ENCODE measurements around the gene CTNND2. TPM values are rescaled to one million over a fixed set of nuclear protein-coding genes. Genes with fewer than 3 reads are reported as not detected.
"Not testable (repeated sequence)": the region's sequence is repeated elsewhere in the genome, so short reads cannot be mapped to it uniquely, and the experiment has no call there.

Gene CTNND2
- total RNA-seq, 2 experiments from 2014 or later = not detected

GRCh38 chr5:11617080-11617479, 287.2 kb downstream of the CTNND2 start:
- Mint-ChIP-seq H3K27me3 (no peaks in the 10 kb centered on the region), H3K36me3 (ENCODE audit: low read depth) (no peaks in the 10 kb centered on the region), H3K9me3 (no peaks in the 10 kb centered on the region), H3K4me1 (ENCODE audit: low read depth) (no peaks in the 10 kb centered on the region), H3K4me3 (no peak overlapping the region), H3K27ac (no peak overlapping the region)
- no peak for ATAC-seq
- no peak for DNase-seq
- ChIA-PET POLR2A (no interaction called here), CTCF (no interaction called here)
- no peak for TF ChIP-seq CTCF (IDR thresholded peaks at IDR 0.05)
- intact Hi-C loops (cut with micrococcal nuclease) = no loop called here

GRCh38 chr5:11616624-11617023, 287.6 kb downstream of the CTNND2 start:
- H3K27me3 Mint-ChIP-seq; DNase-seq; intact Hi-C loops (cut with micrococcal nuclease); H3K4me1 Mint-ChIP-seq (ENCODE audit: low read depth); H3K4me3 Mint-ChIP-seq; H3K9me3 Mint-ChIP-seq; ATAC-seq; CTCF ChIA-PET; H3K27ac Mint-ChIP-seq; H3K36me3 Mint-ChIP-seq (ENCODE audit: low read depth); POLR2A ChIA-PET: not testable (repeated sequence)

GRCh38 chr5:11611011-11611410, 293.2 kb downstream of the CTNND2 start:
- POLR2A ChIA-PET = no interaction called here
- no peaks in the 10 kb centered on the region for H3K27me3 Mint-ChIP-seq

GRCh38 chr5:11609570-11610303, 294.5 kb downstream of the CTNND2 start:
- H3K4me1 Mint-ChIP-seq (ENCODE audit: low read depth) = no peaks in the 10 kb centered on the region
- H3K9me3 Mint-ChIP-seq = no peaks in the 10 kb centered on the region
- no peak for TF ChIP-seq CTCF (IDR thresholded peaks at IDR 0.05)
- H3K27ac Mint-ChIP-seq = no peak overlapping the region
- POLR2A ChIA-PET = no interaction called here
- H3K4me3 Mint-ChIP-seq = no peak overlapping the region
- no peaks in the 10 kb centered on the region for H3K27me3 Mint-ChIP-seq
- no peaks in the 10 kb centered on the region for H3K36me3 Mint-ChIP-seq (ENCODE audit: low read depth)
- DNase-seq (no peak), ATAC-seq (no peak)
- intact Hi-C loops (cut with micrococcal nuclease) = no loop called here
- CTCF ChIA-PET = no interaction called here

More at GRCh38 chr5:11611011-11611410, 293.2 kb downstream of the CTNND2 start:
- DNase-seq (no peak), ATAC-seq (no peak)
- Mint-ChIP-seq H3K27ac (no peak overlapping the region), H3K36me3 (ENCODE audit: low read depth) (no peaks in the 10 kb centered on the region), H3K4me1 (ENCODE audit: low read depth) (no peaks in the 10 kb centered on the region), H3K4me3 (no peak overlapping the region), H3K9me3 (no peaks in the 10 kb centered on the region)
- TF ChIP-seq CTCF (IDR thresholded peaks at IDR 0.05) = no peak
- CTCF ChIA-PET = no interaction called here
- intact Hi-C loops (cut with micrococcal nuclease) = no loop called here

GRCh38 chr5:11608530-11608929, 295.7 kb downstream of the CTNND2 start:
- ChIA-PET CTCF (no interaction called here), POLR2A (no interaction called here)
- ATAC-seq (no peak), DNase-seq (no peak)
- no peak overlapping the region for H3K4me3 Mint-ChIP-seq
- no peaks in the 10 kb centered on the region for H3K36me3 Mint-ChIP-seq (ENCODE audit: low read depth)
- intact Hi-C loops (cut with micrococcal nuclease) = no loop called here
- H3K4me1 Mint-ChIP-seq (ENCODE audit: low read depth) = no peaks in the 10 kb centered on the region
- no peaks in the 10 kb centered on the region for H3K27me3 Mint-ChIP-seq
- no peak overlapping the region for H3K27ac Mint-ChIP-seq
- H3K9me3 Mint-ChIP-seq = no peaks in the 10 kb centered on the region
- no peak for TF ChIP-seq CTCF (IDR thresholded peaks at IDR 0.05)

All from activated CD8-positive, alpha-beta T cell treated with anti-CD3 and anti-CD28 coated beads for 36 hours (primary cell).